ENCODE data around the gene MNT.

Gene MNT

DNA sequence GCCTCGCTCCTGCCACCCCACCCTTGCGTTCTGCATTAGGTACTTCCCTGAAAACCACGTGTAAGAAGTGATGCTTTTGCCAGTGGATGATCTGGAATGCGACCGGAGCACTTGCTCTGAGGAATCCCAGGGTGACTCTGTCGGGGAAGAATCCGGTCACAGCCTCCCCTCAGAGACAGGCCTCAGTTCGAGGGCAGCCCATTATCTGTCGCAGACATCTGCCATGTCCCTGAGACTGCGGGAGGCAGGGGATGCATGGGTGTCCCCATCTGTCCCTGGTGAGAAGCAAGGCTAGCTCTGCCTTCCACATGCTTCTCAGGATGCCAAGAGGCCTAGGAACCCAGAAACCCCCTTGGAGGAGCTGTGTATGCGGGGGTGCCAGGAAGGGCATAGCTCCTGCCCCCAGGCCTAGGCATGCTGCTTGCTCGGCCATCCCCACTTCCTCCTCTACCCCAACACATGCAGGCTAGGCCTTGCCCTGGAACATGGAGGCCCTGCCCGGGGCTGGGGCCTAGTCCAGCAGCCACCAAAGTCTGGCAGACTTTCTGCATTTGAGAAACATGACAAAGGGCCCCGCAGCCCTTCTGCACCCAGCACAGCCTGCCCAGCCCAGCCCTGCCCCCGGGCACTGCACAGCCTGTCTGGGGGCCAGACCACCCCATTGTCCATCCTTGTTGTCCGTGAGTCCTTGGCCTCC is 20.5 kb downstream of the MNT start:
- no peak for DNase-seq

DNA sequence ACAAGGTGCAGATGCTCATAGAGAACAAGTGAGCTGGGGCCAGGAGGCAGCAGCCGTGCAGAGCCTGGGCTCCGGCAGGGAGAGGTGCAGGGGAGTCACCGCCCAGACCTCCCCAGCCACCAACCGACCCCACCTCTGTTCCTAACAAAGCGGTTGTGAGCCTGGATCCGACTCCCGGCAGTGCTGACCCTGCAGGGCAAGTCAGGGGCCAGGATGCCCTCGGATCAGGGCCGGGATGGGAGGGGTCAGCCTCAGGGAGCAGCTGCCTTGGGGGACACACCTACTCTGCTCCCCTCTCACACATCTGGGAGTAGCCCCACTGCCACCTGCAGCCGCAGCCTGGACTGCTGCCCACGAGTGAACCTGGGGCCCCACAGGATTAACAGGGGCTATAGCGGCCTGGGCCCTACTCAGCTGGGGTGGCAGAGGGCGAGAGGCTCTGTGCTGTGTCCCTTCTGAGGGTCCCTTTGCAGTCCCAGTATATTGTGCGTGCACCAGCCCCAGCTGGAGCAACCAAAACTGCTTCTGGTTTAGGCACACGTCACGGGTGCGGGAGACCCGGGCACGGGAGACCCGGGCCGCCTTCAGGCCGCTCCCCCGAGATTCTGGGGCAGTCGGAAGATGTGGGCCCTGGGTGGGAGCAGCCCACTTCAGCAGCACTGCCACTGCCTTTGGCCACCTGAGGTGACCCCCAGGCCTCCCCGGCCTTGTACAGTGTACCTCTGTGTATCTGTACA is 21.2 kb downstream of the MNT start:
- no peak for DNase-seq

DNA sequence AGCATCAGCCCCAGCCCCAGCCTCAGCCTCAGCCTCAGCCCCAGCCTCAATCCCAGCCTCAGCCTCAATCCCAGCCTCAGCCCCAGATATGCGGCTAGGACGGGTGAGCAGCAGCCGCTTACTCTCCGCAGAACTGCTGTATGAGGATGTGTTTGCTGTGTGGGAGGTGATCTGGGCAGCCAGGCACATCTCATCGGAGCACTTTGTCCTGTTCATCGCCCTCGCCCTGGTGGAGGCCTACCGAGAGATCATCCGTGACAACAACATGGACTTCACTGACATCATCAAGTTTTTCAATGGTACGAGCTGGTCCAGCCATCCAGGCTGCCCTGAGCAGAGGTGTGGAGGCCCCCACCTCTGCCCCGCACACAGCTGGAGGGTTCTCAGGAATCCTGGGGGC is 22.0 kb downstream of the MNT start:
- no peak for DNase-seq

DNA sequence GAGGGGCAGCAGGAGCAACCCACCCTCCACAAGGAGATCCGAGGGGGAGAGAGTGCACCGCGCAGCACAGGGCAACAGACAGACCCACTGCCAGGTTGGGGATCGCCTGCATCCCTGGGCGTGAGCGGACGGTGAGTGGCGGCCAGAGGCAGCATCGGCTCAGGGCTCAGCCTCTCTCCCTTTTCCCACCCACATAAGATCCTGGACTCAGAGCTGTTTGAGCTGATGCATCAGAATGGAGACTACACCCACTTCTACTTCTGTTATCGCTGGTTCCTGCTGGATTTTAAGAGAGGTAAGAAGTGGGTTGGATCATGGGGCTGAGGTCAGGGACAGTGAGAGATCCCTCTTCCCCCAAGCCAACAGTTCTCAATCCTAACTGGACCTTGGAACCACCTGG is 23.2 kb downstream of the MNT start:
- DNase-seq = no peak

DNA sequence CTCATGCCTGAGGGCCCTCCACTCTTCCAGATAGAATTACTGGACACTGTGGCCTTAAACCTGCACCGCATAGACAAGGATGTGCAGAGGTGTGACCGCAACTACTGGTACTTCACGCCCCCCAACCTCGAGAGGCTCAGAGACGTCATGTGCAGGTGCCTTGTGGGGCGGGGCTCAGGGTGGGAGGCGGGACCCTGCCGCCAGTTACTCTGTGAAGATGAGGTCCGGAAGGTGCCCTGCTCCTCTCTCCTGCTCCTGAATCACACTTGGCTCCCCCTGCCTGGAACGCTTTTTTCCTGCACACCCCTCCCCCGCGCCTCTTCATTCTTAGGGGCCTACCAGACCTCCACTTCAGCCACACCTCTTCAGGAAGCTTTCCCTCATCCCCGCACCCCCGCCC is 24.8 kb downstream of the MNT start:
- DNase-seq = no peak

DNA sequence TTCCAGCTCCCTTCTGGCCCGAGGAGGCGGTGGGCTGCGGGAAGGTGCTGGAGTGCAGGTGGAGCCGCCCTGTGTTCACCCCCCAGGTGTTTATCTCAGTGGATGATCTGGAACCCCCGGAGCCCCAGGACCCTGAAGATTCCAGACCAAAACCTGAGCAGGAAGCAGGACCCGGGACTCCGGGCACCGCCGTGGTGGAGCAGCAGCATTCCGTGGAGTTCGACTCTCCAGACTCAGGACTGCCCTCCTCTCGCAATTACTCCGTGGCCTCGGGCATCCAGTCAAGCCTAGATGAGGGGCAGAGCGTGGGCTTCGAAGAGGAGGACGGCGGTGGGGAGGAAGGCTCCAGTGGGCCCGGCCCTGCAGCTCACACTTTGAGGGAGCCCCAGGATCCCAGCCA is 25.5 kb downstream of the MNT start:
- no peak for DNase-seq

DNA sequence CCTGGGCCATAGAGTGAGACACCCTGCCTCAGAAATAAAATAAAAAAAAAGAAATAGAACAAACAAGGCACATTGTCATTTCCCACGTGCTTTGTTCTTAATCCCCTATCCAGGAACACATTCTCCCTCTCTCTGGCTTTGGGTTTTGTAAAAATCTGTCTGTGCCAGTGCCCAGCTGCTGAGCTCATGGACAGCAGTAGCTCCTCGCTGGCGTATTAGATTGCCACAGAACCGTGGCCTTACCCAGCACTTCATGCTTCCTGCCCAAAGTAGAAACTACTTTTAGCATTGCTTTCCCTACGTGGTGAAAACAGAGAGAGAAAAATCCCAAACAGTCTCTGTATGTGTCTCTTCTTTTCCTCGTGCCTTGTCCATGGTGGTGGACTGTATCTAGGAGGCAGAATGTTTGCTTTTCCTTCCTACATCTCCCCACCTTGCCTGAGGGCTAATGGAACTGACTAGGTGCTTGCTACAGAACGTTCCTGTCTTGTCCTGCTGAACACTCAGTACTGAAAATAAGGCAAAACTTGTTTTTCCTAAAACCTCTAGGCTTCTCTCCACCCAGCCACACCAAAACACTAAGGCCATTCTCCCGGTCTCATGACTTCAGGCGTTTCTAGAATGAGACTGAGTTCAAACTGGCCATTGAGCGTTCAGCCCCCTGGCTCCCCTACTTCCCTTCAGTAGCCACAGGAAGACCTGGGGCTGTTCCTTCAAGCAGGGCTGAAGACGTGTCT is 26.1 kb downstream of the MNT start:
- DNase-seq = no peak

DNA sequence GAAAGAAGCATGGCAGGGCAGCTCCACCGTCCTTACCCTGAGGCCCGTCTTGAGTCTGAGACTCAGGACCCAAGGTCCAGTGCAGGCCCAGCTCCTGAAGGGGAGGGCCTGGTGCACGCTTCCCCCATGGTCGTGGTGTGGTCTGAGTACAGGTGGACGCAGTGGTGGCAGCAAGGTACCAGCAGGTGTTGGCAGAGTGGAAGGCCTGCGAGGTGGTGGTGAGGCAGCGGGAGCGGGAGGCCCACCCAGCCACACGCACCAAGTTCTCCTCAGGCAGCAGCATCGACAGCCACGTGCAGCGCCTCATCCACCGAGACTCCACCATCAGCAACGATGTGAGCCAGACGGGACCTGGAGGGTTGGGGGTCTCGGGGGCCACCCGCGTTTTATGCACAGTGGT is 27.7 kb downstream of the MNT start:
- DNase-seq = no peak

DNA sequence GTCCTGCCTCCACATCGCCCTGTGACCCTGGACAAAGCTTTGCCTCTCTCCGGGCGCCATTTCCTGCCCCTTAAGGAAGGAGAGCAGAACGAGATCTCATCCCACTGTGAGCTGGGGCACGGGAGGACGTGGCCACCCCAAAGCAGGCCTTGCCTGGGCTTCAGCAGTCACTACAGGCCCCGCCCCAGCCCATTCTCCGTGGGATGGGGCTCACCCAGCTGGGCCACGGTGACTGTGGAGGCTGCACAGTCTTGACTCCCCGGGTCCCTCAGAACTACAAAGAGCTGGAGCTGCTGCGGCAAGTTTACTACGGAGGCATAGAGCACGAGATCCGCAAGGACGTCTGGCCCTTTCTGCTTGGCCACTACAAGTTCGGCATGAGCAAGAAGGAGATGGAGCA is 28.2 kb downstream of the MNT start:
- DNase-seq = no peak

DNA sequence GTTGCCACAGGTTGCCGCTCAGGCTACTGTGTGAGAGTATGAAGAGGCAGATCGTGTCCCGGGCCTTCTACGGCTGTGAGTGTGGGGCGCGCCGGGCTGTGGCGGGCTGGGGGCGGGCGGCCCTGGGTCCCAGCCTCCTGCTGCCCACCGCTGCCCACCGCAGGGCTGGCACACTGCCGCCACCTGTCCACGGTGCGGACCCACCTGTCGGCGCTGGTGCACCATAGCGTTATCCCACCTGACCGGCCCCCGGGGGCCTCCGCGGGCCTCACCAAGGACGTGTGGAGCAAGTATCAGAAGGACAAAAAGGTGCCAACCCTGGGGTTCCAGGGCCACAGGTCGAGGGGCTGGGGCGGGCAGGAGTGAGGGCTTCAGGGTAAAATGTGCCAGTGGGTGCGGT is 28.7 kb downstream of the MNT start:
- DNase-seq = no peak

DNA sequence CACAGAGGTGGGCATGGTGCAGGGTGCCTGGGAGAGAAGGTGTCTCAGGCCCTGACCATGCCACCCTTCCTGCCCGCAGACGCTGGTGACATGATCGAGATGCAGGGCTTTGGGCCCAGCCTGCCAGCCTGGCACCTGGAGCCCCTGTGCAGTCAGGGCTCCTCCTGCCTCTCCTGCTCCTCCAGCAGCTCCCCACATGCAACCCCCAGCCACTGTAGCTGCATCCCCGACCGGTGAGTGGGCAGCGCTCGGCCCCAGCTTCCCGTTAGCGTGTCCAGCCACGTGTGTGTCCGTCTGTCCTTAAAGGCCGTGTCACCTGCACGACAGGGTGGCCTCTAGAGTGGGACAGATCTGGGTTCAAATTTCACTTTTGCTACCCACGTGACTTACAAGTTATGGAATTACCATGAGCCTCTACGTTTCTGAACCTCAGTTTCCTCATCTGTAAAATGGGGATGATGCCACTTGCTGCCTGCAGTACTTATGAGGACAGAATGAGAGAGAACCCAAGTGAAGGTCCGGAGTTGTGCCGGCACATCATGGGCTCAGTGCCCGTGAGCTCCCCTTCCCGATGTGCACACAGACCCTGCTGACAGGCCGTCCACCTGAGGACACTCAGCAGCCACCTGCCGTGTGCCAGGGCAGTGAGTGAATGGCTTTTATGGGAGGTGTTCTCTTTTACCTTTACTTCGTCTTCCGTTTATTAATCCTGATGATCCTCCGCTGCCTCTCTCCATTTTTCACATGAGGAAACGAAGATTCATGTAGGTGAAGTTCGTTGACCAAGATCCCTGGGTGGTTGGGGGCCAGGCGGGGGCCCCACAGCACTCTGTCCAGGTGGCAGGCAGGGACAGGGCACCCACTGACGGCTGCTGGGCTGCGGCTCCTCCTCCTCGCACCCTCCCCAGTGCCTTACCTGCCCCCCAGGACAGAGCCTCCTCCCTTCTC is 29.4 kb downstream of the MNT start:
- no peak for DNase-seq

DNA sequence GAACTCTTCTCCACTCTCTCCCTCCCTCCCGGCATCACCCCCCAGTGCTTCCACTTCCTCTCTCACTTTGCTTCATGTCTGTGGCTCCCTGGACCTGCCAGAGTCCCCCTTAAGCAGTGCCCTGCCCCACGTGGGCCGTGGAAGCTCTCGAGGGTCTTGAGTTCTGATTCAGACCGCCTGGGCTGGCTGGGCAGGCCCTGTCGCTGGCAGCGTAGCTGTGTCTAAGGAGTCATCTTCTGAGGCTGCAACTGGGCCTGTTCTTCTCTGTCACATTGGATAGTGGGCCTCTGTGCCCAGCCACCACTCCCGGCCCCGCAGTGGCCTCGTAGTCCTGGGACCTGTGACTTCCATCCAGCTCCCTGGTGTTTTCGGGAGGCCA is 30.7 kb downstream of the MNT start:
- no peak for DNase-seq

DNA sequence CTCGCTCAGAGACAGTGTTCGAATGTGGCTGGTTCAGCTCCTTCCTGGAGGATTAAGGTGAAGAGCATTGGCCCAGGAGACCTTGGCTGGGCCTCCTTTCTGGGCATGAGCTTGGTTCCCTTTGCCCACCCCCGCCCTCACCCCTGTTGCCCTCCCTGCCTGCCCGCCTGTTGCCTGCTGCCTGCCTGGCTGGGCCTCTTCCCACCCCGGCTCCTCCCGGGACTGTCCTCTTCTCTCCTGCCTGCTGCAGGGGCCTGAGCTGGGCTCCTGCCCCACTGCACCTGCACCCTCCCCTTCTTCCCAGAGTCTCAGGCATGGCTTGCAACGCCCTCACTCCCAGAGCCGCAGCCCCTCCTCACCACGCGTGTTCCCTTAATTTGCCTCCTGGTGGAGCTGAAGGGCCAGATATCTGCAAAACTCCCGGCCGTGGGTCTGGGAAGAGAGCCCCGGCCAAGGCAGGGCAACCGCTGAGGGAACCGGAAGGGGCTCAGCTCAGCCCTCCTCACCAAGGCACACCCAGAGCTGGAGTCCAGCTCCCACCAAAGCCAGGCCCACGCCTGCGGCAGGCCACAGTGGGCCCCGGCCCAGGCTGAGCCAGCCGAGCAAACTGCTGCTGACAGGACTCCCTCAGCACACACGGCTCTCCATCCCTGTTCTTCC is 31.2 kb downstream of the MNT start:
- DNase-seq = no peak

DNA sequence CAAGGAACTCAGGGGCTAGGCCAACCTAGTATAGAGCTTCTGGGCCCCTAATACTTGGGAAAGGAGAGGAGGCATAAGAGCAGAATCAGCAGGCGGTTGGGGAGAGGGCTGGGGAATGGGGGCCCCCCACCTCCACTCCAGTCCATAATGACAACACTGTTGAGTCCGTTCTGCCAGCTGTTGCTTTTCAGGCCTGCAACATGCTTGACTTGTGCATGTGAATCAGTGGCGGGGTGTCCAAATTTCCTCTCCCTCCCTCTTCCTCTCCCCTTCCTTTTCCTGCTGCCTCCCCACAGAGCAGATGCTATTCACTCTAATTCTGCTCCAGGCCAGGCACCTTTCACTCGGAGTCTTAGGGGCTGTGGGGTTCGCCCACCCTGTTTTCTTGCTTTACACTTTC is 31.8 kb downstream of the MNT start:
- no peak for DNase-seq

DNA sequence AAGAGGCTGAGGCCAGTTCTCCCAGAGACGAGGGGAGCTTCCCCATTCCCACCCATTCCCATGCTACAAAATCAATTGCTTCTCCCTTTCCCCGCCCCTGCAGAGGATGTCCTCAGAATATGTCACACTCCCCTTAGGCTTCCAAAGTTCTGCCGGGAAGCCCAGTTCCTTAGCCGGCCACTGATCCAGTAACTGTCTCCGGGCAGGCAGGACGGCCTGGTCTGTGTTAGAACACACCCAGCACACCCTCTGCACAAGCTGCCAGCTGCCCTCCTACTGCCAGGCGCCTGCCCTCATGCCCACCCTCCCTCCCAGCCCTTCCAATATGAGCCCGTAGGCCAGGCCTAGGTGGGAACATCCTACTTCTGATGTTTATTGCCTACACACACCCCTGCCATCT is 32.5 kb downstream of the MNT start:
- DNase-seq = no peak

DNA sequence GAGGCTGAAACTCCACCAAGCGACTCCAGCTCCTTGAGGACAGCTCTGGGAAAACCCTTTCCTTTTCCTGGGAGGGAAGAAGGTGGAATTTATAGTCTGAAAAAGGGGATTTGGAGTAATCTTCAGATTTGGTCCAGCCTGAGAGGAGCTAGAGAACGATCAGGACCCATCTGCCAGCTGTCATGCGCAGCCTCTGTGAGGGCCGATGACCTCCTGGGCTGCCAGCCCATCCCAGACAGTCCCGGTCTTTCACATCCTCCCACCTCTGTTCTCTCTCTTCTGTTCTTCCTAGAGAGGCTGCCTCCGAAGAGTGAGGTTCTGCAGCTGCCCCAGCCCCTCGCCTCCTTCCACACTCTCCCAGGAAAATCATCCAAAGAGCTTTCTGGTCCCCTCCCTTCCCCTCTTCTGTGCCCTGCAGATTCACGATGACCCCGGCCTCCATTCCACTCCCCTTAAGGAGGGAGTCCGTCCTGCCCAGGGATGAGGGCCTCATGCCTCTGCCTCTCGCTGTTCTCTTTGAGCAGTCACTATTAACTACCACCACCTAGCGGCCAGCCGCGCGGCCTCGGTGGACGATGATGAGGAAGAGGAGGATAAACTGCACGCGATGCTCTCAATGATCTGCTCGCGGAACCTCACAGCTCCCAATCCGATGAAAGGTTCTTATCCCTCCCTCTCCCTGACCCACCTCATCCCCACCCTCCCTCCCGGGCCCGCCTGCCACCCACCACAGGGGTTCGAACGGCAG is 33.9 kb downstream of the MNT start:
- DNase-seq = no peak

DNA sequence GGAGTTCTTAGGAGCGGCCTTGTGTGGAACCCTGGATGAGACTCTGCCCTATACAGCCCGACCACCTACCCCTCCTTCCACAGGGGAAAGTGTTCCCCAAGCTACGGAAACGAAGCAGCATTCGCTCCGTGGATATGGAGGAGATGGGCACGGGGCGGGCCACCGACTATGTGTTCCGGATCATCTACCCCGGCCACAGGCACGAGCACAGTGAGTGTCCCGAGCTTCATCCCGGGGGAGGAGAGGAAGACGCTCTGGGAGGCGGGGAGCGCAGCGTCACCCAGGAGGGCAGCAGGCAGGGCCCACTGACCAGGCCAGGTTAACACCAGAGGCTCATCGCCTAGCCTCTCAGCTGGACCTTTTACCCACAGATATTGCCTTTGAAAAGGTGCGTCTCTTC is 35.7 kb downstream of the MNT start:
- DNase-seq = no peak

DNA sequence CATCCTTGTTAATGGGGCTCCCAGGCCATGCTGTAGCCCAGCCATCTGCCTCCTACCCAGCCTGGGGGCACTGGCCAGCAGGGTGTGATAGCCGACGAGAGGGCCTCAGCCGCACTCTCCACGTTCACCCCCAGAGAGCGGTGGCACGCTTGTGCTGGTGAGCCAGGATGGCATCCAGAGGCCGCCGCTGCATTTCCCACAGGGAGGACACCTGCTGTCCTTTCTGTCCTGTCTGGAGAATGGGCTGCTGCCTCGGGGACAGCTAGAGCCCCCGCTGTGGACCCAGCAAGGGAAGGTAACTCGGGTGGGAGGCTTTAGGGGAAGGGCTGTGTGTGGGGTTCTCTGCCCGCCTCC is 36.1 kb downstream of the MNT start:
- no peak for DNase-seq

DNA sequence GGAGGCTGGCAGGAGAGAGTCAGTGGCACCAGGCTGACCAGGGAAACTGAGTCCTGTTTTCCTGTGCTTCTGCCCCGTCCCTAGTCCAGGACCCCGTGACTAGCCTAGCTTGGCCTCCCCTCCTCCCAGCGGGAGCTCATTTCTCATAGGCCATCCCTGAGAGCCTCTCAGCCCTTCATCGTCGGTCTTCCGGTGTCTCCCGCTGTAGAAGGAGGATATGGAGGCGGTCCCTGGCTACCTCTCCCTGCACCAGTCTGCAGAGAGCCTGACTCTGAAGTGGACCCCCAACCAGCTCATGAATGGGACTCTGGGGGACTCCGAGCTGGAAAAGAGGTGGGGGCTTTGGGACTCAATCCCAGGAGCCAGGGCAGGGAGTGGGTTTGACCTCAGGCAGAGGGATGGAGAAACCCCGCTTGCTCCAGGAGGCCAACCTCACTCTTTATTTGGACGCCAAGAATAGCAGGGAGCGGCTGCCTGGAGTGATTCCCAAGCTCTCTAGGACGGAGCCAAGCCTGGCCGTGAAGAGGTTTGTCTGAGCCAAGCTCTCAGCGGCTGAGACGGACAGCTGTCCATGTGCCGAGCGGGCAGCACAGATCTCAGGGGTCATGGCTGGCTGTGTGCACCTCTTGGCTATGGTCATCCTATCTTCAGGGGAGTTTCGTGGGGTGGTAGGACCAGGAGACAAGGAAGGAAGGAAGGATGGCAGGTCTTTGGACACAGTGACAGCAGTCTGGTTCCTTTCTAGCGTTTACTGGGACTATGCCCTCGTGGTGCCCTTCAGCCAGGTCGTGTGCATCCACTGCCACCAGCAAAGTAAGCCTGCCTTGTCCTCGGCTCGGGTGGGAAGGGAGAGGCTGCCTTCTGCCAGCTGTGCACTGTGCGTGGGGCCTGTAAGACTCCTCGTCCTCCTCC is 36.8 kb downstream of the MNT start:
- DNase-seq = no peak

DNA sequence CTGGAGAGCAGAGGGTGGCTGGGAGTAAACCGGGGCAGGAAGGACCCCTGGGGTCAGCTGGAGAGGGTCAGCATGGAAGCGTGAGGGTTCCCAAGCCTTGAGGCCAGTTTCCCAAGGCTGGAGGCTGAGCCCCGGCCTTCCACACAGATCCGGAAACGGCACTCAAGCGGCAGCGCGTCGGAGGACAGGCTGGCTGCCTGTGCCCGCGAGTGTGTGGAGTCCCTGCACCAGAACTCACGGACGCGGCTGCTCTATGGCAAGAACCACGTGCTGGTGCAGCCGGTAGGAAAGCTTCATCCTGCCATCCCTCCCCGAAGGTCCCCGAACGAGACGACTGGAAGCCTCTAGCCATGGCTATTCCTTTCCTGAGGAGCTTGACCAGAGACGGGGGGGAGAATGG is 37.5 kb downstream of the MNT start:
- no peak for DNase-seq

DNA sequence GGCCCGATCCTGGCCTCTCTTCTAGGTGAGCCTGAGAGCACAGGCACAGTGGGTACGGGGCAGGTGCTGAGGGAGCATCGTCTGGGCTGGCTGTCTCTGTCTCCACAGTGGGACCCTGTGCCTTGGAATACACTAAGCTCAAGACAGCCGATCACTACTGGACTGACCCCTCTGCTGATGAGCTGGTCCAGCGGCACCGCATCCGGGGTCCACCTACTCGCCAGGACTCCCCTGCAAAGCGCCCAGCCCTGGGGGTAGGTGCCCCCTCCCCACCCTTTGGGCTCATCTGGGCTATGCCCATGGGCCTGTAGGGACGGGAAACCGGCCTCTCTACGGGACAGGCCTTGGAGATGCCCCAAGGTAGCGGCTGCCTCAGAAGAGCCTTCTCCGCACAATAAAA is 38.0 kb downstream of the MNT start:
- no peak for DNase-seq
